ENCODE measurements around the gene OOEP.

DNA sequence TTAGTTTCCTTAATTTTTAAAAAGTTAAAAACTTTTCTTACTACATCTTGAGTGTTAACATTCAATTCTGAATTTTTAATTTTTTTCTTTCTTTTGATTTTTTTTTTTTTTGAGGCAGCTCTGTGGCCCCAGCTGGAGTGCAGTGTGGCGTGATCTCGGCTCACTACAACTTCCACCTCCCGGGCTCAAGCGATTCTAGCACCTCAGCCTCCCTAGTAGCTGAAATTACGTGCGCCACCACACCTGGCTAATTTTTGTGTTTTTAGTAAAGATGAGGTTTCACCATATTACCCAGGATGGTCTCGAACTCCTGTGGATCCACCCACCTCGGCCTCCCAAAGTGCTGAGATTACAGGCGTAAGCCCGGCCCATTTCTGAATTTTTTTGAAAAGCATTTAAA is 26.2 kb upstream of the OOEP start:
- no peak for TF ChIP-seq POLR2A (IDR thresholded peaks at IDR 0.05)
- TF ChIP-seq, protein P1, sequence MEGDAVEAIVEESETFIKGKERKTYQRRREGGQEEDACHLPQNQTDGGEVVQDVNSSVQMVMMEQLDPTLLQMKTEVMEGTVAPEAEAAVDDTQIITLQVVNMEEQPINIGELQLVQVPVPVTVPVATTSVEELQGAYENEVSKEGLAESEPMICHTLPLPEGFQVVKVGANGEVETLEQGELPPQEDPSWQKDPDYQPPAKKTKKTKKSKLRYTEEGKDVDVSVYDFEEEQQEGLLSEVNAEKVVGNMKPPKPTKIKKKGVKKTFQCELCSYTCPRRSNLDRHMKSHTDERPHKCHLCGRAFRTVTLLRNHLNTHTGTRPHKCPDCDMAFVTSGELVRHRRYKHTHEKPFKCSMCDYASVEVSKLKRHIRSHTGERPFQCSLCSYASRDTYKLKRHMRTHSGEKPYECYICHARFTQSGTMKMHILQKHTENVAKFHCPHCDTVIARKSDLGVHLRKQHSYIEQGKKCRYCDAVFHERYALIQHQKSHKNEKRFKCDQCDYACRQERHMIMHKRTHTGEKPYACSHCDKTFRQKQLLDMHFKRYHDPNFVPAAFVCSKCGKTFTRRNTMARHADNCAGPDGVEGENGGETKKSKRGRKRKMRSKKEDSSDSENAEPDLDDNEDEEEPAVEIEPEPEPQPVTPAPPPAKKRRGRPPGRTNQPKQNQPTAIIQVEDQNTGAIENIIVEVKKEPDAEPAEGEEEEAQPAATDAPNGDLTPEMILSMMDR (IDR thresholded peaks at IDR 0.05): no peak
